Stimulated activated naive B cell treated with anti-CD40 and anti-IgM and Interleukin-4, amounts not matched to agents 10 μg/mL and 1 μg/mL and 100 μg/mL, for 72 hours (primary cell): ENCODE data around the gene TRAPPC1.
A peak's percentile ranks its signal among the peaks of the same experiment; 100 is the strongest.

Experiments
- ATAC-seq, 2 donors: fragments of 150-1000 bp; cut with Tn5 transposase; replicated peaks; 2 replicates each; pipeline ENCODE4 v1.10.0; 2021; ENCODE audit warnings: moderate library complexity in 1 of 2
- DNase-seq: peaks from one replicate; pipeline ENCODE4 v3.0.0; 2021
- H3K27ac Mint-ChIP-seq: one replicate; pipeline ENCODE4 v1.8.0; 2022; ENCODE audit warnings: mild to moderate bottlenecking, mixed read lengths
- H3K27me3 Mint-ChIP-seq, 2 donors: one replicate each; pipeline ENCODE4 v1.8.0; 2022; ENCODE audit warnings: mixed read lengths in 2 of 2
- H3K36me3 Mint-ChIP-seq, 2 donors: one replicate each; pipeline ENCODE4 v1.8.0; 2022; ENCODE audit warnings: mixed read lengths in 2 of 2, mild to moderate bottlenecking in 1 of 2
- H3K4me1 Mint-ChIP-seq, 2 donors: one replicate each; pipeline ENCODE4 v1.8.0; 2022; ENCODE audit warnings: mixed read lengths in 2 of 2, mild to moderate bottlenecking in 1 of 2
- H3K4me3 Mint-ChIP-seq, 2 donors: one replicate each; pipeline ENCODE4 v1.8.0; 2022; ENCODE audit warnings: mild to moderate bottlenecking in 2 of 2, mixed read lengths in 2 of 2, moderate library complexity in 1 of 2
- H3K9me3 Mint-ChIP-seq, 2 donors: one replicate each; pipeline ENCODE4 v1.8.0; 2022; ENCODE audit warnings: mixed read lengths in 2 of 2, mild to moderate bottlenecking in 1 of 2

Gene TRAPPC1

GRCh38 chr17:7885367-7886226 lies 46.1 kb downstream of the TRAPPC1 start:
- DNase-seq (peak; percentile 49), ATAC-seq (peak; percentile 43 to 44)
- no peaks in the 10 kb centered on the region for H3K27me3 Mint-ChIP-seq
- H3K9me3 Mint-ChIP-seq, result no peaks in the 10 kb centered on the region
- peak overlapping the region in 1 of 2 donors; percentile 62 for H3K4me3 Mint-ChIP-seq
- peaks cover 9 to 12% of the 10 kb centered on the region in 2 donors for H3K4me1 Mint-ChIP-seq
- H3K27ac Mint-ChIP-seq, result peak overlapping the region; percentile 75
- peaks cover 9 to 13% of the 10 kb centered on the region in 2 donors for H3K36me3 Mint-ChIP-seq

- ATAC-seq (peak in 1 of 2 donors; percentile 1), DNase-seq (no peak)
- H3K9me3 Mint-ChIP-seq, result no peaks in the 10 kb centered on the region
- no peaks in the 10 kb centered on the region for H3K27me3 Mint-ChIP-seq
- H3K4me3 Mint-ChIP-seq, result peak overlapping the region; percentile 75 to 80
- H3K36me3 Mint-ChIP-seq, result peaks cover 2 to 7% of the 10 kb centered on the region in 2 donors
- peak overlapping the region; percentile 86 for H3K27ac Mint-ChIP-seq
- peaks cover 9 to 12% of the 10 kb centered on the region in 2 donors for H3K4me1 Mint-ChIP-seq
These were observed 47.0 kb downstream of the TRAPPC1 start for GRCh38 chr17:7884581-7885366.

- H3K27ac Mint-ChIP-seq, result peak overlapping the region; percentile 33
- no peak for DNase-seq
These were observed 47.9 kb downstream of the TRAPPC1 start for GRCh38 chr17:7883781-7884386.

GRCh38 chr17:7882629-7883028 lies 49.1 kb downstream of the TRAPPC1 start:
- H3K27ac Mint-ChIP-seq, result no peak overlapping the region
- H3K9me3 Mint-ChIP-seq, result no peaks in the 10 kb centered on the region
- DNase-seq, result no peak
- no peak for ATAC-seq
- H3K4me3 Mint-ChIP-seq, result no peak overlapping the region
- H3K4me1 Mint-ChIP-seq, result peaks cover 8 to 9% of the 10 kb centered on the region in 2 donors
- no peaks in the 10 kb centered on the region for H3K27me3 Mint-ChIP-seq
- peaks cover 0 to 7% of the 10 kb centered on the region in 2 donors for H3K36me3 Mint-ChIP-seq

More at GRCh38 chr17:7883781-7884386, 47.9 kb downstream of the TRAPPC1 start:
- ATAC-seq, result no peak
- Mint-ChIP-seq H3K36me3 (peaks cover 0 to 7% of the 10 kb centered on the region in 2 donors), H3K27me3 (no peaks in the 10 kb centered on the region), H3K4me1 (peaks cover 8 to 9% of the 10 kb centered on the region in 2 donors), H3K9me3 (no peaks in the 10 kb centered on the region), H3K4me3 (peak overlapping the region; percentile 58 to 59)

GRCh38 chr17:7882068-7882467 lies 49.7 kb downstream of the TRAPPC1 start:
- ATAC-seq, result no peak
- Mint-ChIP-seq H3K27ac (no peak overlapping the region), H3K4me3 (no peak overlapping the region), H3K36me3 (peaks cover 2 to 7% of the 10 kb centered on the region in 2 donors), H3K4me1 (peaks cover 8 to 9% of the 10 kb centered on the region in 2 donors), H3K9me3 (no peaks in the 10 kb centered on the region), H3K27me3 (no peaks in the 10 kb centered on the region)
- DNase-seq, result no peak

GRCh38 chr17:7881276-7882054 lies 50.3 kb downstream of the TRAPPC1 start:
- no peak overlapping the region for H3K4me3 Mint-ChIP-seq
- no peaks in the 10 kb centered on the region for H3K9me3 Mint-ChIP-seq
- H3K4me1 Mint-ChIP-seq, result peaks cover 6 to 10% of the 10 kb centered on the region in 2 donors
- no peak overlapping the region for H3K27ac Mint-ChIP-seq
- no peak for DNase-seq
- H3K36me3 Mint-ChIP-seq, result peaks cover 2 to 7% of the 10 kb centered on the region in 2 donors
- ATAC-seq, result no peak
- H3K27me3 Mint-ChIP-seq, result no peaks in the 10 kb centered on the region
